OCI-LY7 (cell line): Measurements from ENCODE around the gene YJU2.

Experiments
- CTCF ChIP-seq: fragments of 200-600 bp; sonication (generic); conservative IDR thresholded peaks from 2 replicates; pipeline ENCODE4 v1.5.1; 2014; ENCODE audit warnings: mild to moderate bottlenecking, antibody characterized with exemption, low read length, moderate library complexity, mixed read lengths
- EZH2phosphoT487 ChIP-seq: fragments of 200-600 bp; sonication (generic); IDR thresholded peaks from 2 replicates; pipeline ENCODE4 v1.6.1; 2018; ENCODE audit warnings: low read depth, borderline replicate concordance, mild to moderate bottlenecking, mixed run types, antibody characterized with exemption, low read length, moderate library complexity, mixed read lengths

GRCh38 chr19:4294389-4294788, 47.5 kb downstream of the YJU2 start:
- TF ChIP-seq CTCF (no peak), EZH2phosphoT487 (no peak)
